ENCODE results near the gene OPA1.

DNA sequence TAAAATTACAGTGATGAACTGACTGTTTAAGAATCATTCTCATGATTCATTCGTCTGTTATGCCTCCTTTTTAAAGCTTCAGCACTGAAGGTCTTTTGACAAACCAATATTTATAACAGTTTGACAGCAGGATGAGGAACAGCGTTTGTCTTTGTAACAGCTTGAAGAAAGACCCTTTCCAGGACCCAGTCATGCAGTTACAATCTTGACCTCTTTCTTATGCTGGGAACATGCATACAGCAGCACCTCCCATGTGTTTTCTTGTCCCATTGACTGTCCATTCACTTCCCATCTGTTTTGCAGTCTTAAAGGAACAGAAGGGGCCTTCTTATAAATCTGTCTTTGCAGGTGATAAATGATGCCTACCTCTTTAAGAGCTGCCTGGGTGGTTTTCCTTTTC lies 87.2 kb downstream of the OPA1 start:
- no peak for TF ChIP-seq EZH2 (IDR thresholded peaks at IDR 0.05)
- TF ChIP-seq CTCF (IDR thresholded peaks at IDR 0.05 in 2 of 3, conservative IDR thresholded peaks at IDR 0.05 in 1 of 3; ENCODE audit: borderline replicate concordance in 1 of 3, insufficient read depth in 1 of 3, low read depth in 2 of 3, low read length in 2 of 3) = no peak
- no peak for TF ChIP-seq POLR2A (IDR thresholded peaks at IDR 0.05; ENCODE audit: borderline replicate concordance, extremely low read depth, insufficient read depth, insufficient read length)
- TF ChIP-seq TCF7L2 (IDR thresholded peaks at IDR 0.05; ENCODE audit: borderline replicate concordance, extremely low read depth, insufficient read depth, insufficient read length) = no peak
- TF ChIP-seq JUND (IDR thresholded peaks at IDR 0.05) = no peak
- TF ChIP-seq EGR1 (IDR thresholded peaks at IDR 0.05; ENCODE audit: low read depth) = no peak
- no peak for TF ChIP-seq EZH2phosphoT487 (IDR thresholded peaks at IDR 0.05; ENCODE audit: borderline replicate concordance)
- no peak for TF ChIP-seq RAD21 (IDR thresholded peaks at IDR 0.05; ENCODE audit: low read depth)
- TF ChIP-seq, protein P1, sequence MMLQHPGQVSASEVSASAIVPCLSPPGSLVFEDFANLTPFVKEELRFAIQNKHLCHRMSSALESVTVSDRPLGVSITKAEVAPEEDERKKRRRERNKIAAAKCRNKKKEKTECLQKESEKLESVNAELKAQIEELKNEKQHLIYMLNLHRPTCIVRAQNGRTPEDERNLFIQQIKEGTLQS (IDR thresholded peaks at IDR 0.05) = no peak
- no peak for TF ChIP-seq POLR2AphosphoS5 (IDR thresholded peaks at IDR 0.05; ENCODE audit: low read depth, low read length)
- TF ChIP-seq ELF1 (IDR thresholded peaks at IDR 0.05; ENCODE audit: borderline replicate concordance, low read depth) = no peak

Data from HCT116 (cell line).